ENCODE data around the gene ARHGEF4. TPM values are rescaled to one million over a fixed set of nuclear protein-coding genes. Genes with fewer than 3 reads are reported as not detected.

ARHGEF4 gene
- total RNA-seq, 1 experiment from 2014 or later = 12.6 TPM

DNA sequence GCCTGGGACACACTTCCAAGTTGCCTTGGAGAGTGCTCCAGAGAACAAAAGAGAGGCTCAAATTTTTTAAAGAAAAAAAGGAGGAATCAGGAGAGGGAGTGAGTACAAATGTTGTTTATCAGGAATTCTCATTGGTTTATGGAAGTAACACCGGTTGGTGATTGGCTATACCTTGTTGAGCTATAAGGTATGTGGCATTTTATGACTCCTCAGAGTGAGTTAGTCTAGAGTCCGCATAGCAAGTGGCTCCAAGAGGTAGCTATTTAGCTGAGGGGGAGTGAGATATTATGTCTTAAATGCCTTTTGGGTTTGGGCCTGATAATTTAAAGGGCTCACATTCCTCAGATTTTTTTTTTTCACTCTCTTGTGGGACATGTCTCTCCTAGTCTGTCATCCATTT is 85.7 kb downstream of the ARHGEF4 start:
- WGBS (ENCODE audit: extremely low coverage, insufficient read length, low lambda C conversion rate) = no CpG with 5 or more reads among the region's 2 CpGs
- Histone ChIP-seq H3K79me1 (ENCODE audit: insufficient read depth, low read depth, low read length, poor library complexity, severe bottlenecking) (no peaks in the 10 kb centered on the region), H2BK20ac (ENCODE audit: low read depth, low read length, poor library complexity, severe bottlenecking) (no peak overlapping the region), H3T11ph (ENCODE audit: low read length) (no peak overlapping the region), H3K79me2 (ENCODE audit: insufficient read depth, low read length) (no peaks in the 10 kb centered on the region), H2AK5ac (ENCODE audit: insufficient read length, low read length) (no peak overlapping the region), H3K4me2 (ENCODE audit: insufficient read depth, insufficient read length, low read length) (no peak overlapping the region), H3K56ac (ENCODE audit: insufficient read length, low read depth, low read length) (no peak overlapping the region), H2BK5ac (ENCODE audit: insufficient read length, low read length) (no peak overlapping the region), H4K20me1 (ENCODE audit: control insufficient read depth, insufficient read depth, insufficient read length) (no peaks in the 10 kb centered on the region), H3K9me3 (ENCODE audit: control insufficient read depth, low read depth, low read length) (peaks cover 4% of the 10 kb centered on the region), H3K18ac (ENCODE audit: insufficient read length, low read depth, low read length) (no peak overlapping the region), H2BK15ac (ENCODE audit: low read depth, low read length) (no peak overlapping the region), H3K27ac (ENCODE audit: insufficient read length, low read depth, low read length) (no peak overlapping the region), H2BK12ac (ENCODE audit: insufficient read length, low read depth, low read length) (no peak overlapping the region), H3K23me2 (ENCODE audit: insufficient read length, low read depth, low read length, poor library complexity, severe bottlenecking) (no peaks in the 10 kb centered on the region), H3K4ac (ENCODE audit: low read depth, low read length) (no peak overlapping the region), H3K23ac (ENCODE audit: insufficient read length, low read depth, low read length) (no peak overlapping the region), H2AFZ (ENCODE audit: low read length) (no peak overlapping the region), H4K5ac (ENCODE audit: insufficient read length, low read depth, low read length) (no peak overlapping the region), H3K9ac (ENCODE audit: extremely low read depth, insufficient read length, low read length) (no peak overlapping the region), H4K8ac (replicated peaks; ENCODE audit: insufficient read length, low read depth, low read length) (no peak overlapping the region), H3K4me1 (ENCODE audit: insufficient read depth, low read length) (no peaks in the 10 kb centered on the region), H4K91ac (ENCODE audit: insufficient read length, low read depth, low read length) (no peak overlapping the region), H3K14ac (ENCODE audit: insufficient read depth, low read length) (no peak overlapping the region), H3K27me3 (ENCODE audit: insufficient read depth, low read length) (no peaks in the 10 kb centered on the region; the same call in 1 of the 2 replicates), H2BK120ac (ENCODE audit: low read depth, low read length, poor library complexity, severe bottlenecking) (no peak overlapping the region)
- no peak for DNase-seq
- peaks cover 12 to 23% of the 10 kb centered on the region in 2 experiments for H3K9me3 Mint-ChIP-seq
- no peak overlapping the region for H3K4me3 Mint-ChIP-seq
- no peak overlapping the region for H3K27ac Mint-ChIP-seq
- TF ChIP-seq, protein P1, sequence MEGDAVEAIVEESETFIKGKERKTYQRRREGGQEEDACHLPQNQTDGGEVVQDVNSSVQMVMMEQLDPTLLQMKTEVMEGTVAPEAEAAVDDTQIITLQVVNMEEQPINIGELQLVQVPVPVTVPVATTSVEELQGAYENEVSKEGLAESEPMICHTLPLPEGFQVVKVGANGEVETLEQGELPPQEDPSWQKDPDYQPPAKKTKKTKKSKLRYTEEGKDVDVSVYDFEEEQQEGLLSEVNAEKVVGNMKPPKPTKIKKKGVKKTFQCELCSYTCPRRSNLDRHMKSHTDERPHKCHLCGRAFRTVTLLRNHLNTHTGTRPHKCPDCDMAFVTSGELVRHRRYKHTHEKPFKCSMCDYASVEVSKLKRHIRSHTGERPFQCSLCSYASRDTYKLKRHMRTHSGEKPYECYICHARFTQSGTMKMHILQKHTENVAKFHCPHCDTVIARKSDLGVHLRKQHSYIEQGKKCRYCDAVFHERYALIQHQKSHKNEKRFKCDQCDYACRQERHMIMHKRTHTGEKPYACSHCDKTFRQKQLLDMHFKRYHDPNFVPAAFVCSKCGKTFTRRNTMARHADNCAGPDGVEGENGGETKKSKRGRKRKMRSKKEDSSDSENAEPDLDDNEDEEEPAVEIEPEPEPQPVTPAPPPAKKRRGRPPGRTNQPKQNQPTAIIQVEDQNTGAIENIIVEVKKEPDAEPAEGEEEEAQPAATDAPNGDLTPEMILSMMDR (conservative IDR thresholded peaks at IDR 0.05) = no peak
- peaks cover 10 to 25% (median 14%) of the 10 kb centered on the region in 3 experiments for H3K36me3 Mint-ChIP-seq (ENCODE audit: insufficient read depth in 1 of 3, low read depth in 3 of 3)
- peaks cover 8 to 16% of the 10 kb centered on the region in 2 experiments for H3K4me1 Mint-ChIP-seq
- no peaks in the 10 kb centered on the region; the same call in 1 of the 2 replicates for H3K27me3 Mint-ChIP-seq (ENCODE audit: low read depth)
